ENCODE measurements around the gene FSTL3. TPM values are rescaled to one million over a fixed set of nuclear protein-coding genes. Genes with fewer than 3 reads are reported as not detected.
A peak's percentile ranks its signal among the peaks of the same experiment; 100 is the strongest.

Gene FSTL3
- total RNA-seq, 1 experiment from 2014 or later: 40.9 TPM

- Histone ChIP-seq H3K9me2 (ENCODE audit: insufficient read depth) (no peaks in the 10 kb centered on the region), H3K4me1 (replicated peaks; ENCODE audit: insufficient read depth) (peaks cover 8% of the 10 kb centered on the region), H3K4me3 (no peak overlapping the region), H3K27me3 (ENCODE audit: insufficient read depth, low read depth) (no peaks in the 10 kb centered on the region), H2AFZ (no peak overlapping the region), H4K20me1 (ENCODE audit: insufficient read depth) (peaks cover 11% of the 10 kb centered on the region), H3F3A (ENCODE audit: insufficient read depth, low read depth) (0 out of 2 replicates have a peak, but pooled peaks cover 8% of the 10 kb centered on the region), H3K36me3 (ENCODE audit: low read depth) (0 out of 2 replicates have a peak, but pooled peaks cover 7% of the 10 kb centered on the region), H3K9me3 (ENCODE audit: insufficient read depth, low read depth) (no peaks in the 10 kb centered on the region), H3K4me2 (no peak overlapping the region), H3K79me2 (ENCODE audit: low read depth) (peaks cover 34% of the 10 kb centered on the region), H3K27ac (no peak overlapping the region)
- DNase-seq: no peak
- CTCF ChIA-PET: no interaction called here
- intact Hi-C loops (cut with micrococcal nuclease; ENCODE audit: unreplicated experiment): no loop called here
- POLR2A ChIA-PET (ENCODE audit: unreplicated experiment): no interaction called here
- BruUV-seq (replicated peaks): no TSS peak
- no peak for TF ChIP-seq EZH2 (IDR thresholded peaks at IDR 0.05; ENCODE audit: low read depth)
- TF ChIP-seq, protein P1, sequence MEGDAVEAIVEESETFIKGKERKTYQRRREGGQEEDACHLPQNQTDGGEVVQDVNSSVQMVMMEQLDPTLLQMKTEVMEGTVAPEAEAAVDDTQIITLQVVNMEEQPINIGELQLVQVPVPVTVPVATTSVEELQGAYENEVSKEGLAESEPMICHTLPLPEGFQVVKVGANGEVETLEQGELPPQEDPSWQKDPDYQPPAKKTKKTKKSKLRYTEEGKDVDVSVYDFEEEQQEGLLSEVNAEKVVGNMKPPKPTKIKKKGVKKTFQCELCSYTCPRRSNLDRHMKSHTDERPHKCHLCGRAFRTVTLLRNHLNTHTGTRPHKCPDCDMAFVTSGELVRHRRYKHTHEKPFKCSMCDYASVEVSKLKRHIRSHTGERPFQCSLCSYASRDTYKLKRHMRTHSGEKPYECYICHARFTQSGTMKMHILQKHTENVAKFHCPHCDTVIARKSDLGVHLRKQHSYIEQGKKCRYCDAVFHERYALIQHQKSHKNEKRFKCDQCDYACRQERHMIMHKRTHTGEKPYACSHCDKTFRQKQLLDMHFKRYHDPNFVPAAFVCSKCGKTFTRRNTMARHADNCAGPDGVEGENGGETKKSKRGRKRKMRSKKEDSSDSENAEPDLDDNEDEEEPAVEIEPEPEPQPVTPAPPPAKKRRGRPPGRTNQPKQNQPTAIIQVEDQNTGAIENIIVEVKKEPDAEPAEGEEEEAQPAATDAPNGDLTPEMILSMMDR (conservative IDR thresholded peaks at IDR 0.05): no peak
These were observed 46.1 kb upstream of the FSTL3 start for GRCh38 chr19:629961-630714.

DNA sequence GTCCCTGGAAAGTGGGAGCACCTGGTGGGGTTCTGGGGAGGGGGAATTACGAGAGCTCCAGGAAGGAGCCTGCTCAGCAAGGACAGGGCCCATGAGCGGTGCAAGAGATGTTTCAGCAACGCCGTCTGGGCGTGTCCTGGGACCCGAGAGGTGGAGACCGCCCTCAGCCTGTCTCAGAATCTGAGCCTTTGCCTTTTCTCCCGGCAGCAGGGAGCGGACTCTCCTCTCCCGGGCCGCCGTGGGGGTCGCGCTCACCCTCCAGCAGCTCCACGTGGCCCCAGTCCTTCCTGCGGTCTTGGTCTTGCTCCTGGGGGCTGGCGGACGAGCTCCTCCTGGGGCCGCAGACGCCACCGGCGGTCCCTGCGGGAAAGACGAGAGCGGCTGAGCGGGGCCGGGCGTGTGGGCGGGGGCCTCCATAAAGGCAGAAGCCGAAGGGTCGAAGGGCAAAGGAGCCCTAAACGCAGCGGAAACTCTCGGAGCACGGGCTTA lies 43.6 kb upstream of the FSTL3 start:
- no TSS peak for BruUV-seq (replicated peaks)
- Histone ChIP-seq H2AFZ (peak overlapping the region; percentile 97), H3K9me3 (ENCODE audit: insufficient read depth, low read depth) (no peaks in the 10 kb centered on the region), H3K4me1 (replicated peaks; ENCODE audit: insufficient read depth) (peaks cover 8% of the 10 kb centered on the region), H3F3A (ENCODE audit: insufficient read depth, low read depth) (0 out of 2 replicates have a peak, but pooled peaks cover 8% of the 10 kb centered on the region), H3K4me3 (peak overlapping the region; percentile 87), H3K27ac (no peak overlapping the region), H4K20me1 (ENCODE audit: insufficient read depth) (peaks cover 11% of the 10 kb centered on the region), H3K27me3 (ENCODE audit: insufficient read depth, low read depth) (no peaks in the 10 kb centered on the region), H3K4me2 (peak overlapping the region; percentile 97), H3K36me3 (ENCODE audit: low read depth) (0 out of 2 replicates have a peak, but pooled peaks cover 7% of the 10 kb centered on the region), H3K9me2 (ENCODE audit: insufficient read depth) (no peaks in the 10 kb centered on the region), H3K79me2 (ENCODE audit: low read depth) (peaks cover 34% of the 10 kb centered on the region)
- CTCF ChIA-PET: no interaction called here
- intact Hi-C loops (cut with micrococcal nuclease; ENCODE audit: unreplicated experiment): no loop called here
- peak in 1 of 2 experiments; percentile 50 for DNase-seq
- POLR2A ChIA-PET (ENCODE audit: unreplicated experiment): interaction anchor here (0.6 kb wide), 1 partner anchor 79 kb away, joined by 6 read pairs; no protein-coding TSS in a partner anchor
- TF ChIP-seq EZH2 (IDR thresholded peaks at IDR 0.05; ENCODE audit: low read depth): no peak
- TF ChIP-seq, protein P1 (conservative IDR thresholded peaks at IDR 0.05): no peak

DNA sequence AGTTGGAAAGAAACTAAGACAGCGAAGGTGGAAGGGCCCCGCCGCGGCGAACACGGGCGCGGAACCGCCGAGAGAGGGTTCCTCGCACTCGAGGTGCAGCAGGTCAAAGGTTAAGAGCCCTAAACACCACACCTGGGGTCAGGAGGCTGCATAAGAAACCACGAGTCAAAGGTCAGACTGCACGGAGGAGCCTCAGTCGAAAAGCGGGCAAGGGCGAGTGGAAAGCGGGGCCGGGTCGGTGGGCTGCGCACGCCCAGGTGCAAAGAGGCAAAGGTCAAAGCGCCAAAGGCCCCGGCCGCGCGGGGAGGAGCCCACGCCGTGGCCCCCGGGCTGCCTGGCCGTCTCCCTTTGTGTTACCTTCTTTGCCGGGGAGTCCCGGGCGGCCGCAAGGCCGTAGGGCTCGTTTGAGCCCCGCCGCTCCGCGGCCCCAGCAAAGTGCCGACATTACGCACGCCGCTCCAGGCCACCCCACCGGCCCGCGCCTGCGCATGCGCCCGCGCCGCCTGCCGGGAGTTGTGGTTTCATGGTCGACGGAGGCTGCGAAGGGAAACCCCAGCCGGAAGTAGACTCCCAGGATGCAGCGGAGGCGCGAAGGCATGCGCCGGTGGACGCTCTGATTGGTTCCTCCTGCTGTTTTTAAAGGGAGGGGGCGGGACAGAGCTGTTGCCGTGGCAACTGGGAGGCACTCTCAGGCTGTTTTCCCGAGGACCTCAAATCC lies 43.0 kb upstream of the FSTL3 start, which contains the start of gene POLRMT:
POLRMT (minus strand) TSS at position 470 of the 718 bp plus-strand sequence; CDS start at position 445, 25 bp downstream.
- peak within 1 kb of the TSS; percentile 87 for H3K4me3 ChIP-seq
- H3K27ac ChIP-seq: no peak within 1 kb of the TSS
- H3F3A ChIP-seq (ENCODE audit: insufficient read depth, low read depth): peaks cover 8% of the 10 kb centered on the region; the same call in 1 of the 2 replicates
- H3K36me3 ChIP-seq (ENCODE audit: low read depth): 0 out of 2 replicates have a peak, but pooled peaks cover 7% of the 10 kb centered on the region
- TF ChIP-seq, protein P1 (conservative IDR thresholded peaks at IDR 0.05): no peak
- TF ChIP-seq EZH2 (IDR thresholded peaks at IDR 0.05; ENCODE audit: low read depth): no peak
- H3K4me1 ChIP-seq (replicated peaks; ENCODE audit: insufficient read depth): peaks cover 8% of the 10 kb centered on the region
- ChIA-PET CTCF (interaction anchor here (1.2 kb wide), 1 partner anchor 127 kb away, joined by 6 read pairs; no protein-coding TSS in a partner anchor), POLR2A (ENCODE audit: unreplicated experiment) (no interaction called here)
- peak within 1 kb of the TSS; percentile 97 for H3K4me2 ChIP-seq
- peaks cover 11% of the 10 kb centered on the region for H4K20me1 ChIP-seq (ENCODE audit: insufficient read depth)
- peaks cover 34% of the 10 kb centered on the region for H3K79me2 ChIP-seq (ENCODE audit: low read depth)
- intact Hi-C loops (cut with micrococcal nuclease; ENCODE audit: unreplicated experiment): no loop called here
- H2AFZ ChIP-seq: peak within 1 kb of the TSS; percentile 98
- no peaks in the 10 kb centered on the region for H3K9me3 ChIP-seq (ENCODE audit: insufficient read depth, low read depth)
- no TSS peak for BruUV-seq (replicated peaks)
- H3K9me2 ChIP-seq (ENCODE audit: insufficient read depth): no peaks in the 10 kb centered on the region
- H3K27me3 ChIP-seq (ENCODE audit: insufficient read depth, low read depth): no peaks in the 10 kb centered on the region
- DNase-seq: peak; percentile 91 to 95

Measured in PC-9 (cell line).